Neuron (in vitro differentiated cells): ENCODE data around the gene SLC1A5.

Experiments used
- H2AFZ ChIP-seq: one replicate; pipeline ENCODE4 v1.6.1; 2013; ENCODE audit warnings: low read depth, mild to moderate bottlenecking, inconsistent platforms, low read length, moderate library complexity
- H3K27me3 ChIP-seq: one replicate; pipeline ENCODE4 v1.6.1; 2013; ENCODE audit warnings: low read length; ENCODE audit not compliant: insufficient read depth
- H3K36me3 ChIP-seq: one replicate; pipeline ENCODE4 v1.6.1; 2013; ENCODE audit warnings: low read length; ENCODE audit not compliant: insufficient read depth
- H3K4me1 ChIP-seq: one replicate; pipeline ENCODE4 v1.6.1; 2013; ENCODE audit warnings: low read length; ENCODE audit not compliant: insufficient read depth
- H3K4me3 ChIP-seq: 2 replicates; pipeline ENCODE4 v1.5.1; 2013; ENCODE audit warnings: mild to moderate bottlenecking, low read length, moderate library complexity
- H3K9me3 ChIP-seq: one replicate; pipeline ENCODE4 v1.6.1; 2013; ENCODE audit warnings: low read length

SLC1A5 gene

DNA sequence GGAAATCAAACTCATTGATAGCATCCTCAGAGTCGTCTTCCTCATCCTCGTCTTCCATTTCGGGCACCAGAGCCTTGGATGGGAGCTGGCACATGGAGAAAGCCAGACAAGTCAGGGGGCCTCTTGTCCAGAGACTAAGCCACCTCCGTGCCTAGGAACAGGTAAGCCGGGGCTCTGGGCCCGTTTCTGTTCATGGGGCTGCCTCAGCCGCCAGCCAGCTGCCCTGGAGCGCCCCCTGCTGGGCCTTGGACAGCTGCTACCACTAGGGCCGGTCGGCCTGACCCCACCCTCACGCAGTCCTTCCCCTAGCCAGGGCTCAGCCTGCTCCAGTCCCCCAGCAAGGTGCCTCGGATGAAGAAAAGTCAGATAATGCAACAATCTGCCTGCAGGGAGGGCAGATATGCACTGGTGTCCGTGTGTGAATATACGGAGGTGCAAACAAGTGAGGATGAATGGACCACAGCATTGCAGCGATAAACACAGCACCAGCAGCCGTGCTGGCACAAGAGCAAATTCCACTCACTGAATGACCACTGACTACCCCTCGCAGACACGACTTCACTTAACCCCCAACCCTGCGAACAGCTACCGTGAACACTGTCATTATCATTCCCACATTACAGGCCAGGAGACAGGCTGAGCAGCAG lies 59.6 kb downstream of the SLC1A5 start:
- Histone ChIP-seq H3K36me3 (peaks cover 89% of the 10 kb centered on the region), H3K9me3 (no peaks in the 10 kb centered on the region), H3K27me3 (no peaks in the 10 kb centered on the region), H3K4me1 (peaks cover 6% of the 10 kb centered on the region), H2AFZ (no peak overlapping the region), H3K4me3 (no peak overlapping the region)

DNA sequence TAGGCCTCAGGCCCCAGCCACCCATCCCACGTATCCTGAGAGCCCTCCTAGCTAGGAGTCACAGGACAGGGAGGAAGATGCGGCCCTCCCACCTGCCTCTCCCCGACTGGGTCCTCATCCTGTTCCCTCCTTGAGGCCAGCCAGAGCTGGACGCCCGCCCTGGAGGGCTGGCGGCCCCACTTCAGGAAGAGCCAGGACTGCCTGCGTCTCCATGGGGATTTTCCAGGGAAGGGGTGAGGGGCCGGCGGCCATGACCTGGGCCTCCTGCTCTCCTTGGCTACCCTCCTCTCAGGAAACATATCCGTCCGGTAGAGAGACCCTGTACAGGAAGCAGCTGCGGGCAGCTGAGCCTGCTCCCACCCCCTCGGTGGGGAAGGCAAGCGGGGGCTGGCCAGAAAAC lies 60.2 kb downstream of the SLC1A5 start:
- peaks cover 6% of the 10 kb centered on the region for H3K4me1 ChIP-seq
- H3K9me3 ChIP-seq: no peaks in the 10 kb centered on the region
- peaks cover 89% of the 10 kb centered on the region for H3K36me3 ChIP-seq
- no peak overlapping the region for H2AFZ ChIP-seq
- no peak overlapping the region for H3K4me3 ChIP-seq
- H3K27me3 ChIP-seq: no peaks in the 10 kb centered on the region

DNA sequence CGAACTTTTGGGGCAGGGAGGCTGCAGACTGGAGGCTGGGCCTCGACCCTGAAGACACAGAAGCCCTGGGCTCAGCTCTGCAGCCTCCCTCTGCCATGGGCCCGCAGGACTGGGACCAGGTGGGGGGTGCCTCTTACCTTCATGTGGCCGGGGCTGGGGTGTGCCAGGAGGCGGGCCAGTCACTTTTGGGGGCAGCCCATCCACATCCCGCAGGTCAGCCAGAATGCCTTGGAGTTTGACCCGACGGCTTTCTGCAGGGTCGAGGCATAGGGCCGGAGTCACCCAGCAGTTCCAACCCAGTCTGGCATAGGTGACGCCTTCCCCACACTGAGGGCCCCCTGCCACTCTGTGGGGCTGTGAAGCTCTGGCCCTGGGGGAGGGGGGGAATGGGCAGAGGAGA lies 60.6 kb downstream of the SLC1A5 start:
- Histone ChIP-seq H3K36me3 (peaks cover 89% of the 10 kb centered on the region), H2AFZ (no peak overlapping the region), H3K9me3 (no peaks in the 10 kb centered on the region), H3K27me3 (no peaks in the 10 kb centered on the region), H3K4me1 (peaks cover 6% of the 10 kb centered on the region), H3K4me3 (no peak overlapping the region)

DNA sequence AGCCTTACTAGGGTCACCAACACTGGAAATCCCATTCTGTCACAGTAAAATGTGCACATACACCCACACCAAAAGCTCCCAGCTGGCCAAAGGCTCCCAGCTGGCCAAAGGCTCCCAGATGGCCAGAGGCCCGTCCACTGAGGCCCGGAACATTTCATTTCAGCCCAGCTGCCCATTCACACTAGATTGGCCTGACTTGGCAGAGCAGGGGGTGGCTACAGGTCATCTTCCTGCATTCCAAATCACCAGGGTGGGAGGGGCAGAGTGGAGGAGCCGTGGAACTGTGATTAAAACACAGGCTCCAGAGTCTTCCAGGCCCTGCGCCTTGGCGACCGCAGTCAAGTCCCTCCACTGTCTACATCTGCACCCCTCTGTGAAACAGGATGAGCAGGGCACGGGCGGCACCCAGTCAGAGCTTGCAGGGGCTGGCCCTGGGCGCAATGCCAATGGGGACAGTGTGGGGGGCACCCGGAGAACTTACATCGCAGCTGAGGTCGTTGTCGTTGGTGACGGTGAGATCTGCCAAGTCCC lies 61.4 kb downstream of the SLC1A5 start:
- peaks cover 6% of the 10 kb centered on the region for H3K4me1 ChIP-seq
- H3K36me3 ChIP-seq: peaks cover 89% of the 10 kb centered on the region
- no peaks in the 10 kb centered on the region for H3K9me3 ChIP-seq
- H3K4me3 ChIP-seq: no peak overlapping the region
- no peak overlapping the region for H2AFZ ChIP-seq
- no peaks in the 10 kb centered on the region for H3K27me3 ChIP-seq

DNA sequence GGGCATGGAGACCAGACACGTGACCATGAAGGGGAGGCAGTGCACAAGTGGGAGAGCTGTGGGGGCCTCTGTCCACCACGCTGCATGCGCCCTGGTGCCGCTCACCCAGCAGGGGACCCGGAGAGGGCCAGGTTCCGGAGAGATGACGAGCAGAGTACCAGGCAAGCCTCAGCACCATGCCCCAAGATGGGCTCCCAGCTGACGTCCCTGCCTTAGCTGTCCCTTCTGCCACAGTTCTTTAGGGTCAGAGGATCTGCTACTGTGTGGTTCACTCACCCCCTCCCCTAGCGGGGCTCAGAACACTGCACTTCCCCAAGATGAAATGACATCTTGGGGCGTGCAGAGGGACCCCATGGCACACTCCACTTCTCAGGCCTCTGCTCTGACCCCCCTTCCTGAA lies 61.8 kb downstream of the SLC1A5 start:
- Histone ChIP-seq H3K4me1 (peaks cover 6% of the 10 kb centered on the region), H3K9me3 (no peaks in the 10 kb centered on the region), H3K36me3 (peaks cover 89% of the 10 kb centered on the region), H2AFZ (no peak overlapping the region), H3K27me3 (no peaks in the 10 kb centered on the region), H3K4me3 (no peak overlapping the region)

DNA sequence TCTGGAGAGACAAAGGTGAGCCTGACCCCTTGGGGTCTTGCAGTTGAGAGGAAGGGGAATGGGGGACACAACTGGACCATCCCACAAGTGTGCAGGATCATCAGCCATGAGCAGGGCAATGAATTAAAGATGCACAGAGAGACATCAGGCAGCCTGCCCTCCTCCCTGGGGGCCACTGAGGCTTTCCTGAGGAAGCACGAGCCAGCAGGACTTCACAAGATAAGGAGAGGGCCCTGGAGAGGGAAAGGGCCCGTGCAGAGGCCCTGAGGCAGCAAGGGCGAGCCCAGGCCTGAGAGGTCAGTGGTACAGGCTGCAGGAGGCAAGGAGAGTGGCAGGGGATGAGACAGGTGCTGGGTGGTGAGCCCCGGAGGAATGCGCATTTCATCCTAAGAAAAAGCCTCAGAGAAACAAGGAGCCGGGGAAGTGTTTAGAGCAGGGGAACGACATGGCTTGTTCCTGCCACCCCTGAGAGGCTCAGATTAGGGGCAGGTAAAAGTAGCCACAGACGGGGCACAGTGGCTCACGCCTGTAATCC lies 62.5 kb downstream of the SLC1A5 start:
- no peaks in the 10 kb centered on the region for H3K27me3 ChIP-seq
- H3K36me3 ChIP-seq: peaks cover 86% of the 10 kb centered on the region
- H3K4me3 ChIP-seq: no peak overlapping the region
- H2AFZ ChIP-seq: no peak overlapping the region
- H3K4me1 ChIP-seq: peaks cover 6% of the 10 kb centered on the region
- no peaks in the 10 kb centered on the region for H3K9me3 ChIP-seq

DNA sequence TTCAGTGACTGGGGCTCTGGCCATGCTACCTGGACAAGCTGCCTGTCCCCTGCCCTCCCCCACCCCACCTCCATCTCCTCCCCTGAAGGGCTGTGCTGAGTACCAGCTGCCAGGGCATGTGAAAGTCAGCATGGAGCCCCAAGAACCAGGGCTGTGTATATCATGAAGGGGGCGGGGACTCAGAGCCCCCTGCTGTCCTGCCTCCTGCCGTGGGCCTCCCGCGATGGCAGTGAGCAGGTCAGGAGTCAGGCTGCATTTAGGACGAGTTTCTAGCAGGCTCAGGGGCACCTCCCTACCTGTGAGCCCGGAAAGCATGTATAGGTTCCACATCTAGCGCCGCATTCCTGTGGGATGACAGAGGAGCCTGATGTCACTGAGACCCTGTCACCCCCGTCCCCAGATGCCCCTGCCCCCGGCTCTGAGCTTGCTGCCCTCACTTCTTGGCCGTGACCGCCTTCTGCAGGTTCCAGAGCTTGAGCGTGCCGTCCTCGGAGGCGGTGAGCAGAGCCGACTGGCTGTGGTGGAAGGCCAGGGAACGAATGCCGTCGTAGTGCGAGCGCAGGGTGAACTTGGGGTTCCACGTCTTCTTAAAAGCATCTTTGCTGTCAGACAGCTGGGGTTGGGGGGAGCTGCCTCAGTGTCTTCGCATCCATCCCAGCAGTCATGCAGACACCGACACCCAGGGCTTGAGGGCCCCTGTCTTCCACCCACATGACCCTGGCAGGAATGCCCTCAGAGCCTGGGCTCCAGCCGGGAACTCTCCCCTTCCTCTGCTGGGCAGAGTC lies 63.2 kb downstream of the SLC1A5 start:
- Histone ChIP-seq H3K4me3 (no peak overlapping the region), H3K4me1 (peaks cover 6% of the 10 kb centered on the region), H3K36me3 (peaks cover 85% of the 10 kb centered on the region), H3K9me3 (no peaks in the 10 kb centered on the region), H3K27me3 (no peaks in the 10 kb centered on the region), H2AFZ (no peak overlapping the region)
